GM10266 (cell line): ENCODE data around the gene AHNAK.

ENCODE experiments used
- DNase-seq: peaks from one replicate; pipeline ENCODE4 v3.0.0; 2012; ENCODE audit errors: extremely low spot score
- TF ChIP-seq, protein P1 (sequence below): IDR thresholded peaks from 2 replicates; pipeline ENCODE4 v1.5.1; 2012; ENCODE audit warnings: mild to moderate bottlenecking, low read depth; ENCODE audit not compliant: control insufficient read depth, insufficient read depth; ENCODE audit errors: missing control alignments

The AHNAK gene

GRCh38 chr11:62487738-62488551, 58.7 kb downstream of the AHNAK start:
- no peak for DNase-seq

DNA sequence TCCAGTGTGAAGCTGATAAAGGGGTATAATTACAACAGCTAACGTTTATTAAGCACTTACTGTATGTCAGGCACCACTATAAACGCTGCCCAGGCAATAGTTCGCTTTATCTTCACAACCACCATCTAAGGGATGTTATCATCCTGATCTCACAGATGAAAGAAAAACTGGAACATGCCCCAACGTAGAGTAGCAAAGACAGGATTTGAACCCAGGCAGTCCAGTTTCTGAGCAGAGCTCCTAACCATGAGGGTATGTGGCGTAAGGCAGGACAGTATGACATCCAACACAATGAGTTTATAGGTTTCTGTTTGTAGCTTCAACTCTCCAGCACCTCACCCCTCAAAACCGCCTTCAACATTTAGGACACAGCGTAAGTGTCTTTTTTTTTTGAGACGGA, 59.5 kb downstream of the AHNAK start:
- DNase-seq = no peak
- TF ChIP-seq, protein P1, sequence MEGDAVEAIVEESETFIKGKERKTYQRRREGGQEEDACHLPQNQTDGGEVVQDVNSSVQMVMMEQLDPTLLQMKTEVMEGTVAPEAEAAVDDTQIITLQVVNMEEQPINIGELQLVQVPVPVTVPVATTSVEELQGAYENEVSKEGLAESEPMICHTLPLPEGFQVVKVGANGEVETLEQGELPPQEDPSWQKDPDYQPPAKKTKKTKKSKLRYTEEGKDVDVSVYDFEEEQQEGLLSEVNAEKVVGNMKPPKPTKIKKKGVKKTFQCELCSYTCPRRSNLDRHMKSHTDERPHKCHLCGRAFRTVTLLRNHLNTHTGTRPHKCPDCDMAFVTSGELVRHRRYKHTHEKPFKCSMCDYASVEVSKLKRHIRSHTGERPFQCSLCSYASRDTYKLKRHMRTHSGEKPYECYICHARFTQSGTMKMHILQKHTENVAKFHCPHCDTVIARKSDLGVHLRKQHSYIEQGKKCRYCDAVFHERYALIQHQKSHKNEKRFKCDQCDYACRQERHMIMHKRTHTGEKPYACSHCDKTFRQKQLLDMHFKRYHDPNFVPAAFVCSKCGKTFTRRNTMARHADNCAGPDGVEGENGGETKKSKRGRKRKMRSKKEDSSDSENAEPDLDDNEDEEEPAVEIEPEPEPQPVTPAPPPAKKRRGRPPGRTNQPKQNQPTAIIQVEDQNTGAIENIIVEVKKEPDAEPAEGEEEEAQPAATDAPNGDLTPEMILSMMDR = no peak

More at GRCh38 chr11:62487738-62488551, 58.7 kb downstream of the AHNAK start:
- TF ChIP-seq, protein P1 = no peak

DNA sequence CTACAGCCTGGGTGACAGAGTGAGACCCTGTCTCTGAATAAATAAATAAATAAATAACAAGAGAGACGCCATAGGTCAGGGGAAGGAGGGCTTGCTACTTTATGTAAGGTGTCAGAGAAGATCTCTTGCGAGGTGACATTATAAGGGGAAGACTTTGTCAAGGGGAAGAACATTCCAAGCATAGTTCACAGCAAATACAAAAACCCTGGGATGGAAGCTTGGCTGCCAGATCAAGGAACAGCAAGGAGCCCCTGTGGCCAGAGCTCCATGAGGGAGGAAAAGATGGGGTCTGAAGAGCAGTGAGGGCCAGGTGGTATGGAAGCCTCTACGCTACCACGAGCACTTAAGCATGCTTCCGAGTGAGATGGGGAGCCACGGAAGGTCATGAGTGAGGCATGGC, 62.3 kb downstream of the AHNAK start:
- TF ChIP-seq, protein P1 = no peak
- DNase-seq = no peak

GRCh38 chr11:62482753-62483152, 63.9 kb downstream of the AHNAK start:
- TF ChIP-seq, protein P1 = no peak
- no peak for DNase-seq

DNA sequence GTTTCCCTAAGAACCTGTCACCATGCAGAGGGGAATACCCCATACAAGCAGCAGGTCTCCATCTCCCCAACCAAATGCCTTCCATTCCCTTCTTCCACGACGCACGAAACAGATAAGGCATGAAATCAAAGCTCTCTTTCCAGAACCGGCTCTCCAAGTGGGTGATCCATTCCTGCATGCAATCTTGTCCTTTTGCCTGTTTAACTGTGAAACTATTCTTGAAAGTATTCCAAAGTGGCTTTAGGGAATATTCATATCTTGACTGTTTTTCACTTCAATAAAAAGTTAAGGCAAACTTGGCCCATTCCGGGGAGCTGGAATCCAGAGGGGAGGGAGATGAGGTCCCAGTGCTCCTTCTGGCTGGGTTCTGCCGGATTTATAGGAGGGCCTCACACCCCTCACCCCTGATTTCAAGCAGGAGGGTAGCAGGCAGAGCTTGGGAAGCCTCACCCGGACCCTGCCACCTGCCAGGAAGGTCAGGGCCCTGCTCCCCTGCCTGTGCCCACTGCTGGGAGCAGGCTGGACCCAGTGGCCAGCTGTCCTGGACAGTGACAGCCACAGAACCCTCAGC, 66.9 kb downstream of the AHNAK start:
- no peak for DNase-seq
- TF ChIP-seq, protein P1 = no peak

GRCh38 chr11:62477927-62478326, 68.7 kb downstream of the AHNAK start:
- DNase-seq = no peak
- TF ChIP-seq, protein P1 = no peak
